GM19438 (cell line): ENCODE measurements around the gene ARID3B.
"Not testable (repeated sequence)": the region's sequence is repeated elsewhere in the genome, so short reads cannot be mapped to it uniquely, and the experiment has no call there.

ENCODE experiments used
- ATAC-seq: cut with Tn5 transposase; IDR thresholded peaks from one replicate; pipeline ENCODE4 v1.9.1; 2021; ENCODE audit warnings: low read depth; ENCODE audit not compliant: unreplicated experiment

The ARID3B gene

GRCh38 chr15:74540761-74541493 lies at the start of gene ARID3B:
TSS of gene ARID3B (plus strand) at chr15:74541220. CDS start at chr15:74543937, 2,717 bp downstream.
- ATAC-seq: peak; percentile 74

- ATAC-seq: no peak
Observed at GRCh38 chr15:74496648-74497047, 44.4 kb upstream of the ARID3B start.

GRCh38 chr15:74497584-74497983 lies 43.4 kb upstream of the ARID3B start:
- no peak for ATAC-seq

- no peak for ATAC-seq
Observed at GRCh38 chr15:74499366-74499765, 41.7 kb upstream of the ARID3B start.

- no peak for ATAC-seq
Observed at GRCh38 chr15:74500401-74500800, 40.6 kb upstream of the ARID3B start.

- ATAC-seq: no peak
Observed at GRCh38 chr15:74502301-74502700, 38.7 kb upstream of the ARID3B start.

- no peak for ATAC-seq
Observed at GRCh38 chr15:74504418-74504817, 36.6 kb upstream of the ARID3B start.

GRCh38 chr15:74504836-74505235 lies 36.2 kb upstream of the ARID3B start:
- no peak for ATAC-seq

- no peak for ATAC-seq
Observed at GRCh38 chr15:74505837-74506514, 35.0 kb upstream of the ARID3B start.

GRCh38 chr15:74506515-74506840 lies 34.5 kb upstream of the ARID3B start:
- no peak for ATAC-seq

GRCh38 chr15:74511583-74511982 lies 29.4 kb upstream of the ARID3B start:
- peak; percentile 56 for ATAC-seq

- ATAC-seq: not testable (repeated sequence)
Observed at GRCh38 chr15:74514059-74514458, 27.0 kb upstream of the ARID3B start.

GRCh38 chr15:74517096-74517495 lies 23.9 kb upstream of the ARID3B start:
- no peak for ATAC-seq

- ATAC-seq: no peak
Observed at GRCh38 chr15:74519311-74519710, 21.7 kb upstream of the ARID3B start.

- ATAC-seq: no peak
Observed at GRCh38 chr15:74520407-74520806, 20.6 kb upstream of the ARID3B start.

GRCh38 chr15:74523982-74524381 lies 17.0 kb upstream of the ARID3B start:
- no peak for ATAC-seq

GRCh38 chr15:74525309-74525708 lies 15.7 kb upstream of the ARID3B start:
- no peak for ATAC-seq

GRCh38 chr15:74525945-74526344 lies 15.1 kb upstream of the ARID3B start:
- ATAC-seq: no peak

GRCh38 chr15:74528876-74529275 lies 12.1 kb upstream of the ARID3B start:
- no peak for ATAC-seq

- ATAC-seq: no peak
Observed at GRCh38 chr15:74529921-74530320, 11.1 kb upstream of the ARID3B start.

- ATAC-seq: no peak
Observed at GRCh38 chr15:74530771-74531143, 10.3 kb upstream of the ARID3B start.

GRCh38 chr15:74531144-74531811 lies 9.7 kb upstream of the ARID3B start:
- no peak for ATAC-seq
